Tibial nerve (tissue), 4 donors: Measurements from ENCODE around the gene CCDC107.

Experiments
- CTCF ChIP-seq, 5 experiments: fragments of 200-600 bp in 3 of 5; fragments of 450-650 bp in 2 of 5; sonication (generic) in 3 of 5; IDR thresholded peaks; one replicate each; pipeline ENCODE4 v1.5.1; 2016 to 2019; ENCODE audit warnings: antibody characterized with exemption in 5 of 5, mild to moderate bottlenecking in 3 of 5, moderate library complexity in 2 of 5
- EP300 ChIP-seq, 2 donors: sonication (generic); formaldehyde crosslinking; IDR thresholded peaks; one replicate each; pipeline ENCODE4 v1.6.1; 2017; ENCODE audit warnings: antibody characterized with exemption in 2 of 2, mild to moderate bottlenecking in 1 of 2

- TF ChIP-seq CTCF (IDR thresholded peaks at IDR 0.05) (no peak), EP300 (IDR thresholded peaks at IDR 0.05) (no peak)
Measured at GRCh38 chr9:35695943-35696401, 37.9 kb downstream of the CCDC107 start.
